Measurements from ENCODE around the gene MROH2B. TPM values are rescaled to one million over a fixed set of nuclear protein-coding genes. Genes with fewer than 3 reads are reported as not detected.

The MROH2B gene
- total RNA-seq, 6 donors from 2014 or later: not detected

DNA sequence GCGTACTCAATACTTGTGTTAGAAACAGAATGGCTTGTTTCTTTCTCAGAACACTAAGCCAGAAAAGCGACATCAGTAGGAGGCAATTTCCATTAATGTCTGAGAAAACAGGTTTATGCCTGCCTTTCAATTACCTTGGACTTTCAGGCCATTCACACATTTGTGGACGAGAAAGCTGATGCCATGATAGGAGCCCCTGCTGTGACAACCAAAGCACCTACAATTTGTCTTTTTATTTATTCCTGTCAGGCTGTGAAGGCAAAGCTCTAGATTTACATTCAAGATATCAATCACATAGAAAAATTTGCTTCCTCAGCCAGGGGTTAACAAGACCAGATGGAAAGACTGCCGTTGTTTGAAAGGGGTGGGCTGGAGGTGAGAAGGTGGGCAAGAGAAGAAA is 85.6 kb downstream of the MROH2B start:
- Histone ChIP-seq H3K4me1 (peaks cover 0 to 4% (median 0%) of the 10 kb centered on the region in 4 donors), H3K9me3 (no peaks in the 10 kb centered on the region), H3K4me3 (no peak overlapping the region), H3K36me3 (no peaks in the 10 kb centered on the region), H3K27ac (no peak overlapping the region), H3K27me3 (no peaks in the 10 kb centered on the region)
- ATAC-seq (ENCODE audit: low FRiP score in 2 of 2) (no peak), DNase-seq (no peak)
- TF ChIP-seq, protein P1, sequence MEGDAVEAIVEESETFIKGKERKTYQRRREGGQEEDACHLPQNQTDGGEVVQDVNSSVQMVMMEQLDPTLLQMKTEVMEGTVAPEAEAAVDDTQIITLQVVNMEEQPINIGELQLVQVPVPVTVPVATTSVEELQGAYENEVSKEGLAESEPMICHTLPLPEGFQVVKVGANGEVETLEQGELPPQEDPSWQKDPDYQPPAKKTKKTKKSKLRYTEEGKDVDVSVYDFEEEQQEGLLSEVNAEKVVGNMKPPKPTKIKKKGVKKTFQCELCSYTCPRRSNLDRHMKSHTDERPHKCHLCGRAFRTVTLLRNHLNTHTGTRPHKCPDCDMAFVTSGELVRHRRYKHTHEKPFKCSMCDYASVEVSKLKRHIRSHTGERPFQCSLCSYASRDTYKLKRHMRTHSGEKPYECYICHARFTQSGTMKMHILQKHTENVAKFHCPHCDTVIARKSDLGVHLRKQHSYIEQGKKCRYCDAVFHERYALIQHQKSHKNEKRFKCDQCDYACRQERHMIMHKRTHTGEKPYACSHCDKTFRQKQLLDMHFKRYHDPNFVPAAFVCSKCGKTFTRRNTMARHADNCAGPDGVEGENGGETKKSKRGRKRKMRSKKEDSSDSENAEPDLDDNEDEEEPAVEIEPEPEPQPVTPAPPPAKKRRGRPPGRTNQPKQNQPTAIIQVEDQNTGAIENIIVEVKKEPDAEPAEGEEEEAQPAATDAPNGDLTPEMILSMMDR (IDR thresholded peaks at IDR 0.05): no peak
- TF ChIP-seq POLR2A (IDR thresholded peaks at IDR 0.05): no peak
- no peak for TF ChIP-seq EP300 (IDR thresholded peaks at IDR 0.05)
- TF ChIP-seq POLR2AphosphoS5 (IDR thresholded peaks at IDR 0.05): no peak
- 56 to 60% methylated on average over 4 of the region's 4 CpGs for WGBS, 2 donors

DNA sequence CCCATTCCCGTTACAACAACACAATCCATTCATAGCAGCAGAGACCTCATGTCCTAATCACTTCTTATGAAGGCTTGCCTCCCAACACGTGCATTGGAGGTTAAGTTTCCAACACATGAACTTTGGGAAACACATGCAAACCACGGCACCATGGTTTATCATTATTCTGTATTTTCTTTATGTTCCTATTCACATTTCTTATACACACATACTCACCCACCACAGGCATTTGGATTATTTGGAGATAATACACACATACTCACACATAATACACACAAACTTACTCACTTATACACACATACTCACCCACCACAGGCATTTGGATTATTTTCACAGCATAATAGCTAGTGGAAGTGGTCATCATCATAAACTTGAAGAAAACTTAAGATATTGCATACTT is 86.3 kb downstream of the MROH2B start:
- no peak overlapping the region for H3K4me3 ChIP-seq
- ATAC-seq (ENCODE audit: low FRiP score in 2 of 2) (peak in 1 of 2 donors; percentile 50), DNase-seq (no peak)
- H3K36me3 ChIP-seq: no peaks in the 10 kb centered on the region
- no peaks in the 10 kb centered on the region for H3K9me3 ChIP-seq
- H3K27me3 ChIP-seq: no peaks in the 10 kb centered on the region
- 74 to 91% methylated on average over 3 of the region's 3 CpGs for WGBS, 2 donors
- no peaks in the 10 kb centered on the region for H3K4me1 ChIP-seq
- TF ChIP-seq, protein P1 (IDR thresholded peaks at IDR 0.05): no peak
- TF ChIP-seq POLR2A (IDR thresholded peaks at IDR 0.05) (no peak), EP300 (IDR thresholded peaks at IDR 0.05) (no peak), POLR2AphosphoS5 (IDR thresholded peaks at IDR 0.05) (no peak)
- H3K27ac ChIP-seq: no peak overlapping the region

DNA sequence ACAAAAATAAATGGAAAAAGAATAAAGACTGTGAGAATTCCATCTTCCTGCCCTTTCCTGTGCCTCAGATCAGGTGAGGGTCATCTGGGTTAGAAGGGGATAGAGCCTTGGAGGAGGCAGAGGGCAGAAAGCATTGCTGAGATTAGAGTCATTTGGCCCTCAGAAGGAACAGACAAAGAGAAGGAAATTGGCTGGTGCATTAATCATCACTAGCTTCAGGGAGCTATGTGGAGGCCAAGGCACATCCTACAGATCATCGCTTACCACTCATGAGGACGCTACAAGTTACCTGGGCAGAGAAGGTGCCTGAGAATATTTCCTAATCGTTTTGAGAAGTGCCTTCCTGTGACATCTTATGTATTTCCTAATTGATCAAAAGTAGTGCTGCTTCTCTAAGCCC is 87.4 kb downstream of the MROH2B start:
- 76 to 85% methylated on average over 3 of the region's 3 CpGs for WGBS, 2 donors

DNA sequence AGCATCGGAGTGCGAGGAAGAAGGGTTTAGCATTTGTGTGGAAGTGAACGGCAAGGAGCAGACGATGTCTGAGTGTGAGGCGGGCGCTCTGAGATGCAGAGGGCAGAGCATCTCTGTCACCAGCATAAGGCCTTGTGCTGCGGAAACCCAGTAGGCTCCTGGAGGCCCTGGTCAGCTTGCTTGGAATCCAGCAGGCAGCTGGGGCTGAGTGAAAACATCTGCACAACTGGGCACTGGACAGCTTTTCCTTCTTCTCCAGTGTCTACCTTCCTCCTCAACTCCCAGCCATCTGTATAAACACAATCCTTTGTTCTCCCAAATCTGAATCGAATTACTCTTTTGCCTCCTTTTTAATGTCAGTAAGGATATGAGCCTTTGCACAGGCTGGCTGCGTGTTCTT is 89.7 kb downstream of the MROH2B start:
- no peak for ATAC-seq (ENCODE audit: low FRiP score in 2 of 2)
- Histone ChIP-seq H3K36me3 (no peaks in the 10 kb centered on the region), H3K4me1 (no peaks in the 10 kb centered on the region), H3K27ac (peak overlapping the region in 1 of 4 donors; percentile 3), H3K27me3 (no peaks in the 10 kb centered on the region), H3K4me3 (no peak overlapping the region), H3K9me3 (no peaks in the 10 kb centered on the region)
- WGBS, 2 donors: 80 to 86% methylated on average over 9 of the region's 9 CpGs
- no peak for DNase-seq
- no peak for TF ChIP-seq EP300 (IDR thresholded peaks at IDR 0.05)
- TF ChIP-seq POLR2AphosphoS5 (IDR thresholded peaks at IDR 0.05): peak in 1 of 2 donors; percentile 32
- no peak for TF ChIP-seq POLR2A (IDR thresholded peaks at IDR 0.05)
- TF ChIP-seq, protein P1 (IDR thresholded peaks at IDR 0.05): no peak

More for the DNA sequence above, 87.4 kb downstream of the MROH2B start:
- DNase-seq (no peak), ATAC-seq (ENCODE audit: low FRiP score in 2 of 2) (no peak)
- Histone ChIP-seq H3K4me3 (no peak overlapping the region), H3K27me3 (no peaks in the 10 kb centered on the region), H3K4me1 (no peaks in the 10 kb centered on the region), H3K36me3 (no peaks in the 10 kb centered on the region), H3K9me3 (no peaks in the 10 kb centered on the region), H3K27ac (no peak overlapping the region)
- TF ChIP-seq POLR2A (IDR thresholded peaks at IDR 0.05): no peak
- TF ChIP-seq EP300 (IDR thresholded peaks at IDR 0.05): no peak
- TF ChIP-seq POLR2AphosphoS5 (IDR thresholded peaks at IDR 0.05): no peak
- TF ChIP-seq, protein P1 (IDR thresholded peaks at IDR 0.05): no peak

DNA sequence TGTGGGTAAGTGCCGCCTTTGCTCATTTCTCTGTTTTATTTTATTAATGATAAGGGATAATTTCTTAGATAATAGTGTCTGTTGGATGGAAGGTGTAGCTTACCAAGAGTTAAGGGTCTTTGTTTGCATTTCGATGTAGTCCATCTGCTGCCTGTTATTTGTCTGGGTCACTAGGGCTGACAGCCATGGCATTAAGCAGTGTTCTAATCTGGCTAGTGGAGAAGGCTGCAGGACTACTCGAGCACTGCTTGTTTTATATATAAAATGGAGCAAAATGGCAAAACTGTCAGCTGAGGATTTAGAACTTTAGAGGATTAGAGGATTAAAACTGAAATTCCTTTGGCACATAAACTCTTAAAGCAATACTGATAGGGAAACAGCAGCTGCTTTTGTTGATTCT is 94.3 kb downstream of the MROH2B start:
- Histone ChIP-seq H3K4me3 (no peak overlapping the region), H3K36me3 (no peaks in the 10 kb centered on the region), H3K9me3 (no peaks in the 10 kb centered on the region), H3K4me1 (no peaks in the 10 kb centered on the region), H3K27me3 (no peaks in the 10 kb centered on the region), H3K27ac (no peak overlapping the region)
- DNase-seq (no peak), ATAC-seq (ENCODE audit: low FRiP score in 2 of 2) (no peak)
- 70 to 75% methylated on average over 3 of the region's 3 CpGs for WGBS, 2 donors
- no peak for TF ChIP-seq POLR2AphosphoS5 (IDR thresholded peaks at IDR 0.05)
- TF ChIP-seq, protein P1 (IDR thresholded peaks at IDR 0.05): no peak

Data from upper lobe of left lung (tissue), 6 donors.